Measurements from ENCODE around the gene KLHL33.

DNA sequence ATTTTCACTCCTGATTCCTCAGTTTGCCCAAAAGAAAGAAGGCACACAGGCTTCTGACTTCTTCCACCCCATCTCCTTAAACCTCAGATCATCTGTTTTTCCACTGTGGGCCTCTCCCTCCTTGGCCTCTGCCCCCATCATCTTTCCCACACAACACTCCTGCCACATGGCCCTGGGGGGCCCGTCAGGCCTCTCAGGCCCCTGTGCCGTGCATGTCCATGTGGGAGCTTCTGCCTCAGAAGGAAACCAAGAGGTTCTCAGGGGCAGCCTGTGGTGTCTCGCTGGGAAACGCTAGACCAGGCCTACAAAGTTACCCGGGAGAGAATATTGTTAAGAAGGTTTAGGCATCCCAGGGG lies 8.0 kb downstream of the KLHL33 start:
- TF ChIP-seq EZH2 (IDR thresholded peaks at IDR 0.05; ENCODE audit: insufficient read depth, poor library complexity, severe bottlenecking) (no peak), EZH2phosphoT487 (IDR thresholded peaks at IDR 0.05; ENCODE audit: insufficient read depth, low read depth) (no peak)
